ENCODE measurements around the gene RXRG.

Gene RXRG

GRCh38 chr1:165455111-165455510, 10.2 kb upstream of the RXRG start:
- TF ChIP-seq FOXP2 (optimal IDR thresholded peaks at IDR 0.05; ENCODE audit: borderline replicate concordance, extremely low read depth, extremely low read length, insufficient read depth) (no peak), TAF1 (IDR thresholded peaks at IDR 0.05; ENCODE audit: borderline replicate concordance, insufficient read depth, low read length) (no peak), POLR2AphosphoS5 (IDR thresholded peaks at IDR 0.05; ENCODE audit: low read depth, low read length) (no peak), REST (IDR thresholded peaks at IDR 0.05; ENCODE audit: insufficient read depth in 1 of 2, low read depth in 2 of 2, low read length in 2 of 2) (no peak), SIN3A (IDR thresholded peaks at IDR 0.05; ENCODE audit: borderline replicate concordance, insufficient read depth, low read length) (no peak)

- no peak for TF ChIP-seq REST (IDR thresholded peaks at IDR 0.05; ENCODE audit: insufficient read depth in 1 of 2, low read depth in 2 of 2, low read length in 2 of 2)
- TF ChIP-seq POLR2AphosphoS5 (IDR thresholded peaks at IDR 0.05; ENCODE audit: low read depth, low read length) = no peak
- no peak for TF ChIP-seq SIN3A (IDR thresholded peaks at IDR 0.05; ENCODE audit: borderline replicate concordance, insufficient read depth, low read length)
- no peak for TF ChIP-seq FOXP2 (optimal IDR thresholded peaks at IDR 0.05; ENCODE audit: borderline replicate concordance, extremely low read depth, extremely low read length, insufficient read depth)
- no peak for TF ChIP-seq TAF1 (IDR thresholded peaks at IDR 0.05; ENCODE audit: borderline replicate concordance, insufficient read depth, low read length)
These were observed 9.2 kb upstream of the RXRG start for GRCh38 chr1:165454091-165454610.

- TF ChIP-seq SIN3A (IDR thresholded peaks at IDR 0.05; ENCODE audit: borderline replicate concordance, insufficient read depth, low read length) = no peak
- TF ChIP-seq FOXP2 (optimal IDR thresholded peaks at IDR 0.05; ENCODE audit: borderline replicate concordance, extremely low read depth, extremely low read length, insufficient read depth) = no peak
- TF ChIP-seq REST (IDR thresholded peaks at IDR 0.05; ENCODE audit: insufficient read depth in 1 of 2, low read depth in 2 of 2, low read length in 2 of 2) = no peak
- TF ChIP-seq POLR2AphosphoS5 (IDR thresholded peaks at IDR 0.05; ENCODE audit: low read depth, low read length) = no peak
- TF ChIP-seq TAF1 (IDR thresholded peaks at IDR 0.05; ENCODE audit: borderline replicate concordance, insufficient read depth, low read length) = no peak
These were observed 7.6 kb upstream of the RXRG start for GRCh38 chr1:165452336-165453130.

- no peak for TF ChIP-seq FOXP2 (optimal IDR thresholded peaks at IDR 0.05; ENCODE audit: borderline replicate concordance, extremely low read depth, extremely low read length, insufficient read depth)
- no peak for TF ChIP-seq REST (IDR thresholded peaks at IDR 0.05; ENCODE audit: insufficient read depth in 1 of 2, low read depth in 2 of 2, low read length in 2 of 2)
- TF ChIP-seq SIN3A (IDR thresholded peaks at IDR 0.05; ENCODE audit: borderline replicate concordance, insufficient read depth, low read length) = no peak
- no peak for TF ChIP-seq POLR2AphosphoS5 (IDR thresholded peaks at IDR 0.05; ENCODE audit: low read depth, low read length)
- no peak for TF ChIP-seq TAF1 (IDR thresholded peaks at IDR 0.05; ENCODE audit: borderline replicate concordance, insufficient read depth, low read length)
These were observed 6.8 kb upstream of the RXRG start for GRCh38 chr1:165451691-165452090.

Data from PFSK-1 (cell line).